HFF-Myc (cell line): ENCODE measurements around the gene TNIK.

ENCODE experiments used
- DNase-seq: peaks from one replicate; pipeline ENCODE4 v3.0.0-alpha.2; 2011; ENCODE audit warnings: low read depth; ENCODE audit errors: extremely low read depth
- H3K4me3 ChIP-seq: replicated peaks from 2 replicates; pipeline ENCODE4 v1.5.1; 2011; ENCODE audit warnings: low read depth, mild to moderate bottlenecking, control low read depth, low read length
- TF ChIP-seq, protein P1 (sequence below): IDR thresholded peaks from 2 replicates; pipeline ENCODE4 v1.5.1; 2012; ENCODE audit warnings: mild to moderate bottlenecking, low read depth, low read length, control low read depth; ENCODE audit errors: missing control alignments

The TNIK gene

DNA sequence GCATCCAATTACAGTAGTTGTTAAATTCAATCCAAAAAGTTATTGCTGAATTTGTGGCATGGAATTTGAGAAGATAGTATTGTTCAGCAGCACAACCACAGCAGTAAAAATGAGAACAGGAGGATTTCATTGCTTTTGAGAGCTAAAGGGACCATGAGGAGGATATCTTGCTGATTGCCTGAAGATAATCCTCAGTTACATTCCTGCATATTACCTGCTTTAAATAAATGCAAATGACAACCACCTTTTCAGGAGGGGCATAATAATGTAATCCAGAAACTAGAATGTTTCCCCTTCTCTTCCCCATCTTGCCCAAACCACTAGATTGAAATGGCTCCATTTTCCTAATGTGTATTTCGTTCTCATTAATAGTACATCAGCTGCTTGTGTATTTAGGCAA is 398.5 kb downstream of the TNIK start:
- no peak for DNase-seq
- TF ChIP-seq, protein P1, sequence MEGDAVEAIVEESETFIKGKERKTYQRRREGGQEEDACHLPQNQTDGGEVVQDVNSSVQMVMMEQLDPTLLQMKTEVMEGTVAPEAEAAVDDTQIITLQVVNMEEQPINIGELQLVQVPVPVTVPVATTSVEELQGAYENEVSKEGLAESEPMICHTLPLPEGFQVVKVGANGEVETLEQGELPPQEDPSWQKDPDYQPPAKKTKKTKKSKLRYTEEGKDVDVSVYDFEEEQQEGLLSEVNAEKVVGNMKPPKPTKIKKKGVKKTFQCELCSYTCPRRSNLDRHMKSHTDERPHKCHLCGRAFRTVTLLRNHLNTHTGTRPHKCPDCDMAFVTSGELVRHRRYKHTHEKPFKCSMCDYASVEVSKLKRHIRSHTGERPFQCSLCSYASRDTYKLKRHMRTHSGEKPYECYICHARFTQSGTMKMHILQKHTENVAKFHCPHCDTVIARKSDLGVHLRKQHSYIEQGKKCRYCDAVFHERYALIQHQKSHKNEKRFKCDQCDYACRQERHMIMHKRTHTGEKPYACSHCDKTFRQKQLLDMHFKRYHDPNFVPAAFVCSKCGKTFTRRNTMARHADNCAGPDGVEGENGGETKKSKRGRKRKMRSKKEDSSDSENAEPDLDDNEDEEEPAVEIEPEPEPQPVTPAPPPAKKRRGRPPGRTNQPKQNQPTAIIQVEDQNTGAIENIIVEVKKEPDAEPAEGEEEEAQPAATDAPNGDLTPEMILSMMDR, result no peak
- H3K4me3 ChIP-seq, result no peak overlapping the region

DNA sequence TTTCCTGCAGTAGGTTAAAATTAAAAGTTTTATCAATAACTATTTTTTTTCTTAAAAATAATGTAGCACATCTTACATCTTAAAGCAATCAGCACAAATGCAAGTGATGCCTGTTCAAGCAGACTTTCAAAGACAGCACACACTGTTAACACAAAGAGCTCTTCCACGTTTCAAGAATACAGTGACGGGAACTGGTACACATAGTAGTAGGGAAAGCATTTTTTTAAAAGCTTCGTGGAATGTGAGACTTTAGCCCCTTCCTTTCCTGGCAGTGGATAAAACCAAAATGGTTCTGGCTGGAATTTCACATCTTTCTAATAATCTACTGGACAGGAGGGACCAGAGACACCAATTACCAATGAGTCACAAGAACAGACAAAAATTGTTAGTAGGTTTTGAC is 400.2 kb downstream of the TNIK start:
- TF ChIP-seq, protein P1, result no peak
- H3K4me3 ChIP-seq, result no peak overlapping the region
- no peak for DNase-seq

DNA sequence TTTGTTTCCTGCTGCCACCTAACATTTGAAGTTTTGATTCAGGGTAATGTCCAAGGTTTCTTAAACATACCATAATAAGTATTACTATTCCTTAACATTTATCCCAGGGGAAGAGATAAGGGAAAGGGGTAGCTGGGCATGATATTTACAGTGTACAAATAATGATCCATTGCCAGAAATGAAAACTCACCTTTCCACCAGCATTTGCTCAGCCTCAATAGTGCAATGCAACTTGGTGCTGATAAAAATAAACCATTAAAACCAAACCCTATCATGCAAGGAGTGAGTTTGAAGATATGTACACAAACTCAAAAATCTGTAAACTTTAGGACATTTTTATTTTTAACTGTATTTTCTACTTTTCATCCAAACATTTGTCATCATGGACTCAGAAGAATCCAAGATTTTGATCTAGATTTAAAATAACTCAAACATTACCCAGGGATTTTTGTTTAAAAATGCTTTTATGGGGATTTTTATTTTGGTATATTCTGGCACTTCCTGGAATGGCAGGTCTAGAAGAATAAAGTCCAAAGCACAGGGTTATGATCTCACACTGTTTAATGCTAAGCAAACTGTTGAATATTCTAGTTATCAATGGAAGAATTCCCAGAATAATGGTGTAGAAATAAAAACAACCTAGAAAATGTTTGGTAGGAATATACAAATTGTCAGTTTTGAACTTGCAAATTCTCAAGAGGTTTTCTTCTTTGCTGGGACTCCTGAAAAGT is 401.2 kb downstream of the TNIK start:
- TF ChIP-seq, protein P1, result no peak
- H3K4me3 ChIP-seq, result no peak overlapping the region
- no peak for DNase-seq

DNA sequence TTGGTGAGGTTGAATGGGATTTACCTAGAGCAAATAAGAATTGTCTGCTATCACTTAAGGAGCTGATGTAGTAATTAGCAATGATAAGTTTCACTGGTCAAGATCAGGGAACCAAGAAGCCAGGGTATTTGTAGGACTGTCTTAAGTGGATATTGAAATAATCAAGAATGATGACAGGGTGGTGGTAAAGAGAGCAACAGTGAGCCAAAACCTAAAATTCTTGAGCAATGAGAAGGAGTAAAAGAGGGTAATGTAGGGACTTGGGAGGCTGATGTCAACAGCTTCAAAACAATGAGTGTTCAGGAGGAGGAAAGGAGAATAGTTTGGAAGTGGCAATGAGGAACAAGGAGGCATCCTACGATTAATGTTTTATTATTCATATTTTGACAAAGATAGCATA is 402.1 kb downstream of the TNIK start:
- TF ChIP-seq, protein P1, result no peak
- no peak for DNase-seq
- no peak overlapping the region for H3K4me3 ChIP-seq

DNA sequence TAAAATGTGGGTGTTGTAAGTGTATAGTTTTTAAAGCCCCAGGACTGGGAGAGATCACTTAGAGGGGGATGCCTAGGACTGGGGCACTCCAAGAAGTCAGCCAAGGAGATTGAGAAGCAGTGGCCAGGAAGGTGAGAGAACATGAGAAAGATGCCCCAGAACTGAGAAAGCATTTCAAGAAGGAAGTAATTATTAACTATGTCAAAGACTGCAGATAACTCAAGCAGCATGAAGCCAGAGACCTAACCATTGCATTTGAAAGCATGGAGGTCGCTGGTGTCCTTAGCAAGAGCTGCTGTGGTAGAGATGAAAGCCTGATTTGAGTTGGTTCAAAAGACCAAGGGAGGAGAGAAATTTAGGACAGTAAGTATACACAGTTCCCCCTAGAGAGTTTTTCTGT is 403.1 kb downstream of the TNIK start:
- no peak overlapping the region for H3K4me3 ChIP-seq
- DNase-seq, result no peak
- TF ChIP-seq, protein P1, result no peak

DNA sequence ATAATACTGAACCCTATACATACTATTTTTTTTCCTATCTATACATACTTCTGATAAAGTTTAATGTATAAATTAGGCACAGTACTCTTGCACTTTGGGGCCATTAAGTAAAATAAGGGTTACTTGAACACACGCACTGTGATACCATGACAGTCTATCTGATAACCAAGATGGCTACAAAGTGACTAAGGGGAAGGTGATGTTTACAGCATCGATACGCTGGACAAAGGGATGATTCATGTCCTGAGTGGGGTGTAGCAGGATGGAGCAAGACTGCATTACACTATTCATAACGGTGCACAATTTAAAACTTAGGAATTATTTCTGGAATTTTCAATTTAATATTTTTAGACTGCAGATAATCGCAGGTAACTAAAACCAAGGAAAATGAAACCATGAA is 403.7 kb downstream of the TNIK start:
- H3K4me3 ChIP-seq, result no peak overlapping the region
- TF ChIP-seq, protein P1, result no peak
- no peak for DNase-seq
